Activated CD8-positive, alpha-beta memory T cell treated with anti-CD3 and anti-CD28 coated beads, Interleukin-2, amount 50 U/mL, for 48 hours (primary cell): ENCODE results near the gene CAB39L.

Experiments
- DNase-seq: peaks from one replicate; pipeline ENCODE4 v3.0.0-alpha.2; 2020

The CAB39L gene

GRCh38 chr13:49271264-49271663, 172.6 kb downstream of the CAB39L start:
- DNase-seq = no peak

GRCh38 chr13:49265822-49266221, 178.0 kb downstream of the CAB39L start:
- DNase-seq = no peak

GRCh38 chr13:49262634-49263033, 181.2 kb downstream of the CAB39L start:
- no peak for DNase-seq

GRCh38 chr13:49259586-49259985, 184.3 kb downstream of the CAB39L start:
- DNase-seq = no peak
